Fibroblast of lung (primary cell): ENCODE data around the gene PPIG. TPM values are rescaled to one million over a fixed set of nuclear protein-coding genes. Genes with fewer than 3 reads are reported as not detected.

Experiments used
- DNase-seq, 2 donors: peaks; one replicate each; pipeline versions ENCODE4 v3.0.0 to v3.0.0-alpha.2; 2010; ENCODE audit warnings: low read depth in 2 of 2
- H2AFZ ChIP-seq: 2 replicates; pipeline ENCODE4 v1.5.1; 2012; ENCODE audit warnings: low read length, control low read depth, inconsistent platforms
- H3K27ac ChIP-seq: 2 replicates; pipeline ENCODE4 v1.5.1; 2011; ENCODE audit warnings: low read length, control low read depth; ENCODE audit not compliant: insufficient read depth
- H3K27me3 ChIP-seq: 2 replicates; pipeline ENCODE4 v1.5.1; 2011; ENCODE audit warnings: mild to moderate bottlenecking, low read length; ENCODE audit not compliant: control insufficient read depth, insufficient read depth
- H3K36me3 ChIP-seq: 2 replicates; pipeline ENCODE4 v1.5.1; 2011; ENCODE audit warnings: low read length; ENCODE audit not compliant: control insufficient read depth, insufficient read depth
- H3K4me1 ChIP-seq: 2 replicates; pipeline ENCODE4 v1.5.1; 2011; ENCODE audit warnings: low read length; ENCODE audit not compliant: control insufficient read depth, insufficient read depth; ENCODE audit errors: extremely low read depth
- H3K4me2 ChIP-seq: 2 replicates; pipeline ENCODE4 v1.5.1; 2011; ENCODE audit warnings: low read length, control low read depth; ENCODE audit not compliant: insufficient read depth; ENCODE audit errors: extremely low read depth
- H3K4me3 ChIP-seq, 4 experiments: fragments of 200-600 bp in 1 of 4; sonication (generic) in 1 of 4; replicated peaks in 1 of 4; 2 replicates each; pipeline ENCODE4 v1.5.1; 2011 to 2016; ENCODE audit warnings: low read length in 4 of 4, low read depth in 3 of 4, mild to moderate bottlenecking in 3 of 4, control low read depth in 2 of 4, inconsistent platforms in 1 of 4, mixed read lengths in 1 of 4; ENCODE audit not compliant: insufficient read depth in 1 of 4; ENCODE audit errors: control extremely low read depth in 1 of 4
- H3K79me2 ChIP-seq: 2 replicates; pipeline ENCODE4 v1.5.1; 2012; ENCODE audit warnings: mild to moderate bottlenecking, low read length, inconsistent platforms; ENCODE audit not compliant: control insufficient read depth, insufficient read depth
- H3K9ac ChIP-seq: 2 replicates; pipeline ENCODE4 v1.5.1; 2011; ENCODE audit warnings: mild to moderate bottlenecking, low read length, control low read depth; ENCODE audit not compliant: insufficient read depth
- H3K9me3 ChIP-seq: 2 replicates; pipeline ENCODE4 v1.5.1; 2012; ENCODE audit warnings: low read depth, low read length; ENCODE audit not compliant: control insufficient read depth, insufficient read depth
- H4K20me1 ChIP-seq: 2 replicates; pipeline ENCODE4 v1.5.1; 2011; ENCODE audit warnings: low read length; ENCODE audit not compliant: control insufficient read depth, insufficient read depth; ENCODE audit errors: extremely low read depth
- EZH2 ChIP-seq: IDR thresholded peaks from 2 replicates; pipeline ENCODE4 v1.5.1; 2012; ENCODE audit warnings: low read length, control low read depth, mild to moderate bottlenecking; ENCODE audit errors: missing control alignments
- polyA plus RNA-seq, 2 donors: library from polyadenylated mRNA; depleted of rRNA in 1 of 2; stranded (reverse) in 1 of 2; unstranded in 1 of 2; fragments of >200 nt; gene quantifications; 2 replicates each; pipeline ENCODE4 v1.2.1, GENCODE V29; 2011 to 2012; ENCODE audit warnings: missing spikeins in 1 of 2
- total RNA-seq: library from RNA; depleted of rRNA; stranded (reverse); fragments of >200 nt; gene quantifications from 2 replicates; pipeline ENCODE4 v1.2.1, GENCODE V29; 2014
- TF ChIP-seq, protein P1 (sequence below), 2 donors: IDR thresholded peaks in 1 of 2; conservative IDR thresholded peaks in 1 of 2; 1 replicate in 1 of 2; 2 replicates in 1 of 2; pipeline ENCODE4 v1.5.1; 2011 to 2012; ENCODE audit warnings: low read length in 2 of 2, control low read depth in 1 of 2, inconsistent platforms in 1 of 2, low read depth in 1 of 2, mild to moderate bottlenecking in 1 of 2

The PPIG gene
- total and polyA plus RNA-seq, 2 donors (not counting 1 experiment from before 2014, with no cell fraction given) = 31.7 to 45.5 TPM

DNA sequence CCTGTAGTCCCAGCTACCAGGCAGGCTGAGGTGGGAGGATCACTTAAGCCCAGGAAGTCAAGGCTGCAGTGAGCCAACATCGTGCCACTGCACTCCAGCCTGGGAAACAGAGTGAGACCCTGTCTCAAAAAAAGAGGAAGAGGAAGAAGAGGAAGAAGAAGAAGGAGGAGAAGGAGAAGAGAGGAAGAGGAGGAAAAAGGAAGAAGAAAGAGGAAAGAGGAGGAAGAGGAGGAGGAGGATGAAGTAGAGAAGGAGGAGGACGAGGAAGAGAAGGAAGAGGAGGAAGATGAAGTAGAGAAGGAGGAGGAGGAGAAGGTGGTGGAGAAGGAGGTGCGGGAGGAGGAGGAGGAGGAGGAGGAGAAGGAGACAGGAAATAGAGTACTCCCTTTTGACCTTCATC, 72.0 kb downstream of the PPIG start:
- Histone ChIP-seq H3K9ac (no peak overlapping the region), H3K9me3 (no peaks in the 10 kb centered on the region), H3K36me3 (no peaks in the 10 kb centered on the region), H2AFZ (no peak overlapping the region), H3K79me2 (no peaks in the 10 kb centered on the region), H3K4me3 (no peak overlapping the region), H3K27me3 (peaks cover under 1% of the 10 kb centered on the region), H3K4me2 (no peak overlapping the region), H3K27ac (no peak overlapping the region), H3K4me1 (no peaks in the 10 kb centered on the region), H4K20me1 (no peaks in the 10 kb centered on the region)
- DNase-seq = no peak
- no peak for TF ChIP-seq EZH2

DNA sequence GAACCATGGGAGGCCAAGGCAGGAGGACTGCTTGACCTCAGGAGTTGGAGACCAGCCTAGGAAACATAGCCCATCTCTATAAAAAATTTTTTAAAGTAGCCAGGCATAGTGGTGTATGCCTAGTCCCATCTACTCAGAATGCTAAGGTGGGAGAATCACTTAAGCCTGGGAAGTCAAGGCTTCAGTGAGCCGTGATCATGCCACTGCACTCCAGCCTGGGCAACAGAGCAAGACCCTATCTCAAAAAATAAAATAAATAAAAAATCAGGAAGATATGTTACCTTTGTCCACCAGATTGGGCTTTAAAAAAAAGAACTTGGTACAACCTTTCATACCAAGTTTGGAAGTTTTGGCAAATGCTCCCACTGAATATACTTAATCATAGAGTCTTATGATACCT, 74.7 kb downstream of the PPIG start:
- H3K4me2 ChIP-seq = no peak overlapping the region

DNA sequence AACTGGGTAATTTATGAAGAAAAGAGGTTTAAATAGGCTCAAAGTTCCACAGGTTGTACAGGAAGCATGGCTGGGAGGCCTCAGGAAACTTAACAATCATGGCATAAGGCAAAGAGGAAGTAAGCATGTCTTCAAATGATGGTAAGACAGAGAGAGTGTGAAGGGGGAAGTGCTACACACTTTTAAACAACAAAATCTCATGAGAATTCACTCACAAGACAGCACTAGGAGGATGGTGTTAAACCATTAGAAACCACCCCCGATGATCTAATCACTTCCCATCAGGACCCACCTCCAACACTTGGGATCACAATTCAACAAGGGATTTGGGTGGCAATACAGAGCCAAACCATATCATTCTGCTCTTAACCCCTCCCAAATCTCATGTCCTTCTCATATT, 75.2 kb downstream of the PPIG start:
- no peak overlapping the region for H3K4me2 ChIP-seq
- TF ChIP-seq, protein P1, sequence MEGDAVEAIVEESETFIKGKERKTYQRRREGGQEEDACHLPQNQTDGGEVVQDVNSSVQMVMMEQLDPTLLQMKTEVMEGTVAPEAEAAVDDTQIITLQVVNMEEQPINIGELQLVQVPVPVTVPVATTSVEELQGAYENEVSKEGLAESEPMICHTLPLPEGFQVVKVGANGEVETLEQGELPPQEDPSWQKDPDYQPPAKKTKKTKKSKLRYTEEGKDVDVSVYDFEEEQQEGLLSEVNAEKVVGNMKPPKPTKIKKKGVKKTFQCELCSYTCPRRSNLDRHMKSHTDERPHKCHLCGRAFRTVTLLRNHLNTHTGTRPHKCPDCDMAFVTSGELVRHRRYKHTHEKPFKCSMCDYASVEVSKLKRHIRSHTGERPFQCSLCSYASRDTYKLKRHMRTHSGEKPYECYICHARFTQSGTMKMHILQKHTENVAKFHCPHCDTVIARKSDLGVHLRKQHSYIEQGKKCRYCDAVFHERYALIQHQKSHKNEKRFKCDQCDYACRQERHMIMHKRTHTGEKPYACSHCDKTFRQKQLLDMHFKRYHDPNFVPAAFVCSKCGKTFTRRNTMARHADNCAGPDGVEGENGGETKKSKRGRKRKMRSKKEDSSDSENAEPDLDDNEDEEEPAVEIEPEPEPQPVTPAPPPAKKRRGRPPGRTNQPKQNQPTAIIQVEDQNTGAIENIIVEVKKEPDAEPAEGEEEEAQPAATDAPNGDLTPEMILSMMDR (conservative IDR thresholded peaks at IDR 0.05 in 1 of 2, IDR thresholded peaks at IDR 0.05 in 1 of 2; ENCODE audit: low read depth in 1 of 2, low read length in 2 of 2) = no peak
- no peak for TF ChIP-seq EZH2
- H3K4me3 ChIP-seq = no peak overlapping the region
- H4K20me1 ChIP-seq = no peaks in the 10 kb centered on the region
- peaks cover 2% of the 10 kb centered on the region for H3K27me3 ChIP-seq
- no peak overlapping the region for H3K27ac ChIP-seq
- no peak overlapping the region for H3K9ac ChIP-seq
- H3K79me2 ChIP-seq = no peaks in the 10 kb centered on the region
- no peaks in the 10 kb centered on the region for H3K4me1 ChIP-seq
- DNase-seq = no peak
- H3K36me3 ChIP-seq = no peaks in the 10 kb centered on the region
- H3K9me3 ChIP-seq = no peaks in the 10 kb centered on the region
- no peak overlapping the region for H2AFZ ChIP-seq

More for the DNA sequence above, 74.7 kb downstream of the PPIG start:
- no peak for DNase-seq
- Histone ChIP-seq H2AFZ (no peak overlapping the region), H3K9ac (no peak overlapping the region), H3K79me2 (no peaks in the 10 kb centered on the region), H3K27ac (no peak overlapping the region), H4K20me1 (no peaks in the 10 kb centered on the region), H3K4me1 (no peaks in the 10 kb centered on the region), H3K27me3 (peaks cover 2% of the 10 kb centered on the region), H3K9me3 (no peaks in the 10 kb centered on the region), H3K4me3 (no peak overlapping the region), H3K36me3 (no peaks in the 10 kb centered on the region)
- no peak for TF ChIP-seq EZH2
- TF ChIP-seq, protein P1 (conservative IDR thresholded peaks at IDR 0.05 in 1 of 2, IDR thresholded peaks at IDR 0.05 in 1 of 2; ENCODE audit: low read depth in 1 of 2, low read length in 2 of 2) = no peak
